Loucy (cell line): ENCODE results near the gene SLC16A10.

ENCODE experiments used
- EZH2phosphoT487 ChIP-seq: fragments of 200-600 bp; IDR thresholded peaks from 2 replicates; pipeline ENCODE4 v1.6.1; 2018; ENCODE audit warnings: antibody characterized with exemption, mild to moderate bottlenecking, moderate library complexity, borderline replicate concordance
- TF ChIP-seq, protein P1 (sequence below): fragments of 200-600 bp; sonication (generic); conservative IDR thresholded peaks from 2 replicates; pipeline ENCODE4 v1.5.1; 2014; ENCODE audit warnings: mild to moderate bottlenecking, antibody characterized with exemption, low read length

DNA sequence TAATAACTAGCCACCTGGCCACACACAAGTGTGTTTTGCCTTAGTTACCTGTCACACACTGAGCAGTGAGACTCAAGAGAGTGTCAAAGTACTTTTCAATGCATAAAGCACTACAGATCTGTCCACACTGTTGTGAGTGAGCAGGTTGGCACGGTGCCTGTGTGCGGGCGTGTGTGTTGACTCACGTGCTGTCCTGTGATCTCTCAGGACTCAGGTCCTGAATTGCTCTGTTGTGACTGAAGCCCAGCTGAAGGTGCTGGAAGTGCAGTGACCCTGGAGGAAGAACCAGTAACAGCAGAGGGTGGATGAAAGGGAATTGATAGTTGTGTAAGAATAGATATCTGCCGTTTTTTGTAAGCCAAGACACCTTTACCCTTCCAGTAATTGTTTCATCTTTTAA, 18.3 kb downstream of the SLC16A10 start:
- TF ChIP-seq, protein P1, sequence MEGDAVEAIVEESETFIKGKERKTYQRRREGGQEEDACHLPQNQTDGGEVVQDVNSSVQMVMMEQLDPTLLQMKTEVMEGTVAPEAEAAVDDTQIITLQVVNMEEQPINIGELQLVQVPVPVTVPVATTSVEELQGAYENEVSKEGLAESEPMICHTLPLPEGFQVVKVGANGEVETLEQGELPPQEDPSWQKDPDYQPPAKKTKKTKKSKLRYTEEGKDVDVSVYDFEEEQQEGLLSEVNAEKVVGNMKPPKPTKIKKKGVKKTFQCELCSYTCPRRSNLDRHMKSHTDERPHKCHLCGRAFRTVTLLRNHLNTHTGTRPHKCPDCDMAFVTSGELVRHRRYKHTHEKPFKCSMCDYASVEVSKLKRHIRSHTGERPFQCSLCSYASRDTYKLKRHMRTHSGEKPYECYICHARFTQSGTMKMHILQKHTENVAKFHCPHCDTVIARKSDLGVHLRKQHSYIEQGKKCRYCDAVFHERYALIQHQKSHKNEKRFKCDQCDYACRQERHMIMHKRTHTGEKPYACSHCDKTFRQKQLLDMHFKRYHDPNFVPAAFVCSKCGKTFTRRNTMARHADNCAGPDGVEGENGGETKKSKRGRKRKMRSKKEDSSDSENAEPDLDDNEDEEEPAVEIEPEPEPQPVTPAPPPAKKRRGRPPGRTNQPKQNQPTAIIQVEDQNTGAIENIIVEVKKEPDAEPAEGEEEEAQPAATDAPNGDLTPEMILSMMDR = no peak
- no peak for TF ChIP-seq EZH2phosphoT487
